Subcutaneous abdominal adipose tissue (tissue), 5 donors: ENCODE results near the gene CST1.
"Not testable (repeated sequence)": the region's sequence is repeated elsewhere in the genome, so short reads cannot be mapped to it uniquely, and the experiment has no call there.

Experiments
- H3K27ac ChIP-seq: one replicate; pipeline ENCODE4 v1.7.0; 2013; ENCODE audit warnings: low read depth, mild to moderate bottlenecking, inconsistent platforms, low read length, moderate library complexity
- H3K27me3 ChIP-seq, 5 donors: one replicate each; pipeline ENCODE4 v1.7.0; 2013; ENCODE audit warnings: low read length in 5 of 5, inconsistent platforms in 1 of 5; ENCODE audit not compliant: control insufficient read depth in 5 of 5, insufficient read depth in 4 of 5
- H3K36me3 ChIP-seq, 5 donors: one replicate each; pipeline ENCODE4 v1.7.0; 2013; ENCODE audit warnings: low read length in 5 of 5; ENCODE audit not compliant: control insufficient read depth in 5 of 5, insufficient read depth in 5 of 5
- H3K4me1 ChIP-seq, 5 donors: one replicate each; pipeline ENCODE4 v1.7.0; 2013; ENCODE audit warnings: low read length in 5 of 5, mild to moderate bottlenecking in 3 of 5, moderate library complexity in 1 of 5; ENCODE audit not compliant: control insufficient read depth in 5 of 5, insufficient read depth in 5 of 5
- H3K4me3 ChIP-seq, 5 donors: one replicate each; pipeline ENCODE4 v1.7.0; 2013; ENCODE audit warnings: low read length in 5 of 5, low read depth in 1 of 5
- H3K9ac ChIP-seq, 5 donors: one replicate each; pipeline ENCODE4 v1.7.0; 2013; ENCODE audit warnings: low read length in 5 of 5, mild to moderate bottlenecking in 4 of 5, moderate library complexity in 3 of 5
- H3K9me3 ChIP-seq, 5 donors: one replicate each; pipeline ENCODE4 v1.7.0; 2013; ENCODE audit warnings: low read length in 5 of 5; ENCODE audit not compliant: control insufficient read depth in 5 of 5
- donor health status: healthy.
- donor health status: healthy.
- donor health status: healthy.
- donor health status: healthy.
- donor health status: healthy.

The CST1 gene

DNA sequence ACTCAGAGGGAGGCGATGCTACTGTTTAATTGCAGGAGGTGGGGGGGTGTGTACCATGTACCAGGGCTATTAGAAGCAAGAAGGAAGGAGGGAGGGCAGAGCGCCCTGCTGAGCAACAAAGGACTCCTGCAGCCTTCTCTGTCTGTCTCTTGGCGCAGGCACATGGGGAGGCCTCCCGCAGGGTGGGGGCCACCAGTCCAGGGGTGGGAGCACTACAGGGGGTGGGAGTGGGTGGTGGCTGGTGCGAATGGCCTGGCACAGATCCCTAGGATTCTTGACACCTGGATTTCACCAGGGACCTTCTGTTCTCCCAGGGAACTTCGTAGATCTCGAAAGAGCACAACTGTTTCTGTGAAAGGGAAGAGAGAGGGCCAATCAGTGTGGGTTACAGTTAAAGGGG, 3.2 kb downstream of the CST1 start:
- H3K9me3 ChIP-seq, H3K36me3 ChIP-seq, H3K9ac ChIP-seq, H3K4me1 ChIP-seq, H3K27me3 ChIP-seq, H3K4me3 ChIP-seq, H3K27ac ChIP-seq: not testable (repeated sequence)

DNA sequence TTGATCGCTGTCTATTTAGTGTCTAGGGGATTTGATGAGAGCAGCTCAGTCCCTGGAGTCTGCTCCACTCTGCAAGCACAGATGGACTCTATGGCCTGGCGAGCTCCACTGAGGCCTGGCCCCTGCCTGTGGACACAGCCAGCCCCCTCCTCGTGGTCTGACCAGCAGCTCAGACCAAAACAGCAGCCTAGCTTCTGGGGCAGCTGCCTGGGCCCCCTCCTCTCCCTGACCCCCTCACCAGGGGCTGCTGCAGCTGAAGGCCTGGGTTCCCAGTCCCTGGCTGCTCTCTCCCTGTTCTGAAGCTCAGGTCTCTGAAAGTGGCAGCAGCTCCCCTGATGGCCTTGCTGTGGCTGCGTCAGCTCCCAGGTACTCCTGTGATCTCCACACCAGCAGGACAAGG, 3.6 kb downstream of the CST1 start:
- not testable (repeated sequence) for H3K4me3 ChIP-seq, H3K36me3 ChIP-seq, H3K27me3 ChIP-seq

DNA sequence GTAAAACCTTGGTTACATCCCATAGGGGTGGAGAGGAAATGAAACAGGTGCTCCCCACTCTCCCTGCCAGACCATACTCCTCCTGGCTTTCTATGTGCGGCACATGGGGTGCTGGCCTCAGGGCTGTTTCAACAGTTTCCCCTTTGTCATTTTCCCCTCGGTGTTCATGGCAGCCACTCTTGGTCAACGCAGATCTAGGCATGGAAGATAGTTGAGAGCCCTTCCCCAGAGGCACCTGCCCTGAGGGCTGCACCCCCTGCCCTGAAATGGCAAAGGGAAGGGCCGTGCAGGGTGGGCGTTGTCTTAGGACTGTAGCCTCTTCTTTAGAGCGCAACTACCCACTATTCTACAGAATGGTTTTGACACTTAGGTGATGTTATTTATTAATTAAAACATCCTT, 4.4 kb downstream of the CST1 start:
- H3K9me3 ChIP-seq, result no peaks in the 10 kb centered on the region
- no peak overlapping the region for H3K4me3 ChIP-seq
- H3K27ac ChIP-seq, result no peak overlapping the region
- no peaks in the 10 kb centered on the region for H3K36me3 ChIP-seq
- no peaks in the 10 kb centered on the region for H3K27me3 ChIP-seq
- no peak overlapping the region for H3K9ac ChIP-seq
- no peaks in the 10 kb centered on the region for H3K4me1 ChIP-seq

More for the DNA sequence above, 3.6 kb downstream of the CST1 start:
- H3K9me3 ChIP-seq, H3K4me1 ChIP-seq, H3K27ac ChIP-seq, H3K9ac ChIP-seq: not testable (repeated sequence)

DNA sequence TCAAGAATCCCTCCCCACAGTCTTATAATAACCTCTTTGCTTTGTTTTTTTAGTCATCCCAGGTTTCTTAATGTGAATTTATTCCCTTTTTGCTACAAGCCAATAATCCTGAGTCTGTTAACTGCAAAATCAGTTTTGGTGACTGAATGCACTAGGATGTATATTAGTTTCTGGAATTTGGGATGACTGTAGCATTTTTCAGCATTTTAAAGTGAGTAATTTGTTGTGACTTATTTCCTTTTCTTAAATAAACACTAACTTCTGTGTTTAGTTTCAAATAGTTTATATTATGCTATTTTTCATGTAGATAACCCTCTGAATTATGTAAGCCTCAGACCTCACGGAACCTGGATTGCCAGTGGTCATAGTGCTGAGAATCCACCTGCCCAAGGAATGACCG, 5.5 kb downstream of the CST1 start:
- no peaks in the 10 kb centered on the region for H3K4me1 ChIP-seq
- H3K36me3 ChIP-seq, result no peaks in the 10 kb centered on the region
- no peaks in the 10 kb centered on the region for H3K9me3 ChIP-seq
- H3K4me3 ChIP-seq, result no peak overlapping the region
- no peaks in the 10 kb centered on the region for H3K27me3 ChIP-seq
- H3K9ac ChIP-seq, result no peak overlapping the region
- H3K27ac ChIP-seq, result no peak overlapping the region

DNA sequence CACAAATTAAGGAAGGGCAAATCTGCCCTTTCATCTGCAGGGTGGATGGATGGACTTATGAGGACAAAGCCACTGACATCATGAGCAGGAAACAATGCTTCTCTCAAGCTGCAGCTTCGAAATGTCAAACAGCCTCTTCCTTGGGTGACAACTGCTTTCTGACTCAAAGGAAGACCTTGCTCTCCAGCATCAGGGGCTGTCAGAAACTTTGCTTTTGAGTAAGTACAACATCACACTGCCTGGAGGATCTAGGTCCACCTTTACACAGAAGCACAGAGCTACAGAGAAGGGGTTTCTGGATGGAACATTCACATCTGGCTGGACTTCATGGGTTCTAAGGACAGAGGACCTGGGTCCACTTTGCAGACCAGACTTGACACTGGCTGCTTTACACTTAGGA, 5.9 kb downstream of the CST1 start:
- no peaks in the 10 kb centered on the region for H3K4me1 ChIP-seq
- H3K4me3 ChIP-seq, result no peak overlapping the region
- no peaks in the 10 kb centered on the region for H3K9me3 ChIP-seq
- H3K27me3 ChIP-seq, result no peaks in the 10 kb centered on the region
- H3K27ac ChIP-seq, result no peak overlapping the region
- no peaks in the 10 kb centered on the region for H3K36me3 ChIP-seq
- H3K9ac ChIP-seq, result no peak overlapping the region

DNA sequence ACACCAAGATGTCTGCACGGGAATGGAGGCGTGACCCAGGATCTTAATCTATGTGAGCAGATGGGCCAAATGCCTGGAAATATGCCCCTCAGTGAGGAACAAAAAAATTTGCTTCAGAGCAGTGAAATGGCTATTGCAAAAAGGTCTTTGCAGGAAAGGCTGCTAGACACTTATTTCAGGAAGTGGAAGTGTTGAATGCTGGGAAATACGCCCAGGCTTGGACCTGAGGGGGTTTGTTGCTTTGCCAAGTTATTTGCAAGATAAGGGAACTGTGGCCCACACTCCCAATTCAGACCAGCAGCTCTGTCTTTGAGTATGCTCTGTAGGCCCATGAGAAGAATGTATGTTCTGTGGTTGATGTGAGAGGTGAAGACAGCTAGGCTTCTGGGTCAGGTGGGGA, 15.3 kb downstream of the CST1 start:
- H3K9me3 ChIP-seq, H3K27me3 ChIP-seq, H3K27ac ChIP-seq, H3K4me1 ChIP-seq, H3K4me3 ChIP-seq, H3K36me3 ChIP-seq, H3K9ac ChIP-seq: not testable (repeated sequence)

DNA sequence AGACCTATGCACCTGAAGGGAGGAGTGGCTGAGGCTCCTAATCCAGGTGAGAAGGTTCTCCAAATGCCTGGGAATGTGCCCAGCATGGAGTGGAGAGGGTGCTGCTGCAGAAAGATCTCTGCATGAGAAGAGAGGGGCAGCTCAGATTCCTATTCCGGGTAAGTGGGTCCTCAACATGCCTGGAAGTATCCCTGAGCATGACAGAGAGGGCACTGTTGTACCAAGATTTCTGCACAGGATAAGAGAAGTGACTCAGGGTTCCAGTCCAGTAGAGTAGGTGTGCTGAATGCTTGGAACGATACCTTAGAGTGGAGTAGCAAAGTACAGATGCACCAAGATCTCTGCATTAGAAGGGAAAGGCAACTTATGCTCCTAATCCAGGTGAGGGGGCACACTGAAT, 15.8 kb downstream of the CST1 start:
- H3K4me1 ChIP-seq, H3K27ac ChIP-seq, H3K9me3 ChIP-seq, H3K36me3 ChIP-seq, H3K4me3 ChIP-seq, H3K9ac ChIP-seq, H3K27me3 ChIP-seq: not testable (repeated sequence)

DNA sequence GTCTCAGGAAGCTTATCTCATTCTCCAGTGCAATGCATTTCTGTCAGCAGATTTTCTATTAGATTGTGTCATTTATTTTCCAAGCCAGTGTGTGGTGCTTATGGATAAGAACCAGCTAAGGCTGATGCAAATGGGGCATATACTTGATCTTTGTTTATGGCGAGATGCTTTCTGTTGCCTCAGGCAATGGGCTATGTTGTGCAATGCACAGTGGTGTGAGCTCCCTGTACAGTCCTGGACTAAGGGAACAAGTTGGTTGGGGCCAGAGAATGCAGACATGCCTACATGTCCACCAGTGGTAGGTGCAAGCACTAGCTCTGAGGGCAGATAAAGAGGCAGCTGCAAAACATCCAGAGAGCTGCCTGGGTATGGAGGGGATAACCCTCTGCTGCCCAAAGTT, 16.3 kb downstream of the CST1 start:
- H3K9ac ChIP-seq, H3K4me3 ChIP-seq: not testable (repeated sequence)

DNA sequence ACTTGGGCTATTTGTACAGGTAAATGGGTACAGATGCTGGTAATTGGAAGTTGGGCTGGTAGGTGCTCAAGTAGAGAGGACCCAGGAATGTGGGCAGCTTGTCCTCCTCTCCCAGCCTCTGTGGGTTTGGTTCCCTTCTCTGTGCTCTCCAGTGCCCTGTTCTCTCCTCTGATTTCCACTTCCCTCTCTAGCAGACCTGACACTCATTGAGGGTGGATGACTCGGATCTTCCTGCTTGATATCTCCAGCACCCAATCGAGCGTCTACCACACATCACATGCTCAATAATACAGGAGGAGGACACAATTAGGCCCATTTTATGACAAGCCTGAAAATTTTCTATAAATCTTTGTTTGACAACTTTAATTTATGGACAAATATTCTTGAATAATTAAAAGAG, 23.7 kb downstream of the CST1 start:
- no peaks in the 10 kb centered on the region for H3K9me3 ChIP-seq
- no peak overlapping the region for H3K4me3 ChIP-seq
- H3K36me3 ChIP-seq, result no peaks in the 10 kb centered on the region
- peaks cover 0 to 13% (median 0%) of the 10 kb centered on the region in 5 donors for H3K4me1 ChIP-seq
- H3K9ac ChIP-seq, result no peak overlapping the region
- no peak overlapping the region for H3K27ac ChIP-seq
- no peaks in the 10 kb centered on the region for H3K27me3 ChIP-seq

More for the DNA sequence above, 16.3 kb downstream of the CST1 start:
- not testable (repeated sequence) for H3K9me3 ChIP-seq, H3K27ac ChIP-seq, H3K4me1 ChIP-seq, H3K36me3 ChIP-seq, H3K27me3 ChIP-seq

DNA sequence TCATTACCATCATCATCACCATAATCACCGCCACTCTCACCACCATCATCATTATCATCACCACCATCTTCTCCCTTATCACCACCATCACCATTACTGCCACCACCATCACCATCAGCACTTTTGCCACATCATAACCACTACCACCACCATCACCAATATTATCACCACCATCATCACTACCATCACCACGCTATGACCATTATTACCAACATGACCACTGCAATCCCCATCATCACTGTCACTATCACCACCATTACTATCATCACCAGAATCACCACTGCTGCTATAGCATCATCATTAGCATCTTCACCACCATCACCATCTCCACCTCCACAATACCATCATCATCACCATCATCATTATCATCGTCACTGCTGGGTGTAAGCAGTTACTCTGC, 25.6 kb downstream of the CST1 start:
- Histone ChIP-seq H3K9ac (no peak overlapping the region), H3K36me3 (no peaks in the 10 kb centered on the region), H3K27ac (no peak overlapping the region), H3K27me3 (no peaks in the 10 kb centered on the region), H3K4me1 (peaks cover 0 to 17% (median 0%) of the 10 kb centered on the region in 5 donors), H3K9me3 (no peaks in the 10 kb centered on the region), H3K4me3 (no peak overlapping the region)

DNA sequence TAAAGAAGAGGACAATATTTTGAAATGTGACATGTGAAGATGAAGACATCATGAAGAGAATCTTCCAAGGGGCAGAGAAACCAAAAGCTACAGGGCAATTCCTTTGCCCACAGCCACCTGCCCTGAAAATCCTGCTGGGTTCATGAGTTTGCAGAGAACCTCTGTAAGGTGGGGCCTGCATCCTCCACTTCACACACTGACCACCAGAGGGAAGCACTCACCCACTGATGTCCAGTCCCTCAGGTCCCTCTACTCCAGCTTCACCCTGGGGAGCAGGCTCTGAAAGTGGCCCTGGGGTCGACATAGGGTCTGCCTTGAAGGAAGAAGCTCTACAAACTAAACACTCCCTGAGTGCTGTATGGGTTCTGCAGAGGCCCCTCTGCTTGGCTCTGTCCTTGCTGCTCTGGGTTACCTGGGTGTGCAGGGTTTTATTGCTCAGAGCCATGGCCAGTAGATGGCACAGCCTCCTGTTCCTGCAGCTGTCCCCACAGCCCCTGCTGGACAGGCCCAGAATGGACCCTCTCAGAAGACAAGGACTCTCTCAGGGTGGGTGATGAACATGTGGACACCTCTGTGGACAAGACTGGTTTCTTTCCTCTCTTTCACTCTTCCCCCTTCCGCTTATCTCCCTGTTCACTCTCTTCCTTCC, 27.0 kb downstream of the CST1 start:
- H3K9me3 ChIP-seq, H3K4me3 ChIP-seq, H3K27me3 ChIP-seq: not testable (repeated sequence)

More for the DNA sequence above, 27.0 kb downstream of the CST1 start:
- H3K36me3 ChIP-seq, H3K27ac ChIP-seq, H3K9ac ChIP-seq: not testable (repeated sequence)
- peaks cover 0 to 17% (median 0%) of the 10 kb centered on the region in 5 donors for H3K4me1 ChIP-seq
